Activated CD4-positive, alpha-beta T cell treated with anti-CD3 and anti-CD28 coated beads, Interleukin-2, amount 10 ng/mL, durations not matched to agents 24 days and 14 days (primary cell): ENCODE measurements around the gene ZNF578. TPM values are rescaled to one million over a fixed set of nuclear protein-coding genes. Genes with fewer than 3 reads are reported as not detected.
"Not testable (repeated sequence)": the region's sequence is repeated elsewhere in the genome, so short reads cannot be mapped to it uniquely, and the experiment has no call there.

Experiments used
- DNase-seq: peaks from one replicate; pipeline ENCODE4 v3.0.0; 2022
- H3K27ac Mint-ChIP-seq: one replicate; pipeline ENCODE4 v1.8.0; 2022; ENCODE audit warnings: mild to moderate bottlenecking, mixed read lengths
- H3K27me3 Mint-ChIP-seq: one replicate; pipeline ENCODE4 v1.8.0; 2022; ENCODE audit warnings: mixed read lengths
- H3K36me3 Mint-ChIP-seq: one replicate; pipeline ENCODE4 v1.8.0; 2022; ENCODE audit warnings: low read depth, mild to moderate bottlenecking, mixed read lengths
- H3K4me1 Mint-ChIP-seq: one replicate; pipeline ENCODE4 v1.8.0; 2021; ENCODE audit warnings: mixed read lengths
- H3K4me3 Mint-ChIP-seq: one replicate; pipeline ENCODE4 v1.8.0; 2022; ENCODE audit warnings: mild to moderate bottlenecking, moderate library complexity, mixed read lengths
- H3K9me3 Mint-ChIP-seq: one replicate; pipeline ENCODE4 v1.8.0; 2021; ENCODE audit warnings: mixed read lengths
- intact Hi-C: fragments of 100-400 bp; cut with micrococcal nuclease; formaldehyde crosslinking; loops from one replicate; pipeline ENCODE4 v1.15.1; 2023
- total RNA-seq: library from RNA; stranded (reverse); gene quantifications from 2 replicates; pipeline ENCODE4 v1.2.3, GENCODE V29; 2022

ZNF578 gene
- total RNA-seq, 1 donor from 2014 or later = 0.12 TPM

- DNase-seq = no peak
- Mint-ChIP-seq H3K27ac (peak overlapping the region; percentile 98), H3K27me3 (no peaks in the 10 kb centered on the region), H3K36me3 (peaks cover 40% of the 10 kb centered on the region), H3K9me3 (no peaks in the 10 kb centered on the region), H3K4me1 (peaks cover 22% of the 10 kb centered on the region), H3K4me3 (peak overlapping the region; percentile 97)
- intact Hi-C loops = loop anchor here (1.0 to 10.0 kb wide), 12 partner anchors 7 to 994 kb away; partner anchors contain the start of genes ZNF160, ZNF320, ZNF611 and ZNF613
Observed at GRCh38 chr19:52527956-52528351, 74.6 kb downstream of the ZNF578 start.

GRCh38 chr19:52532480-52532879 is 79.1 kb downstream of the ZNF578 start:
- H3K36me3 Mint-ChIP-seq = peaks cover 70% of the 10 kb centered on the region

GRCh38 chr19:52533901-52534300 is 80.5 kb downstream of the ZNF578 start:
- H3K27ac Mint-ChIP-seq = no peak overlapping the region
- intact Hi-C loops = no loop called here
- DNase-seq = no peak
- H3K4me3 Mint-ChIP-seq = no peak overlapping the region
- H3K27me3 Mint-ChIP-seq = no peaks in the 10 kb centered on the region
- peaks cover 22% of the 10 kb centered on the region for H3K4me1 Mint-ChIP-seq
- peaks cover 66% of the 10 kb centered on the region for H3K36me3 Mint-ChIP-seq
- H3K9me3 Mint-ChIP-seq = peaks cover 8% of the 10 kb centered on the region

More at GRCh38 chr19:52532480-52532879, 79.1 kb downstream of the ZNF578 start:
- no peak for DNase-seq
- no peaks in the 10 kb centered on the region for H3K27me3 Mint-ChIP-seq
- intact Hi-C loops = no loop called here
- no peak overlapping the region for H3K27ac Mint-ChIP-seq
- H3K4me1 Mint-ChIP-seq = peaks cover 30% of the 10 kb centered on the region
- H3K4me3 Mint-ChIP-seq = no peak overlapping the region
- peaks cover 8% of the 10 kb centered on the region for H3K9me3 Mint-ChIP-seq

GRCh38 chr19:52535385-52535770 is 82.0 kb downstream of the ZNF578 start:
- intact Hi-C loops = loop anchor here (1.0 kb wide), 1 partner anchor 8 kb away; the partner anchor contains the start of gene ZNF808
- Mint-ChIP-seq H3K4me1 (peaks cover 19% of the 10 kb centered on the region), H3K4me3 (peak overlapping the region; percentile 85), H3K36me3 (peaks cover 70% of the 10 kb centered on the region), H3K27ac (peak overlapping the region; percentile 91)
- DNase-seq, H3K27me3 Mint-ChIP-seq, H3K9me3 Mint-ChIP-seq: not testable (repeated sequence)

GRCh38 chr19:52535771-52536447 is 82.6 kb downstream of the ZNF578 start:
- H3K27ac Mint-ChIP-seq = peak overlapping the region; percentile 91
- peak; percentile 96 for DNase-seq
- intact Hi-C loops = loop anchor here (1.0 to 2.0 kb wide), 3 partner anchors 9 to 487 kb away; partner anchors contain the start of genes ZNF432, ZNF701 and ZNF808
- peaks cover 11% of the 10 kb centered on the region for H3K9me3 Mint-ChIP-seq
- peak overlapping the region; percentile 85 for H3K4me3 Mint-ChIP-seq
- H3K27me3 Mint-ChIP-seq = no peaks in the 10 kb centered on the region
- H3K36me3 Mint-ChIP-seq = peaks cover 71% of the 10 kb centered on the region
- H3K4me1 Mint-ChIP-seq = peaks cover 19% of the 10 kb centered on the region

GRCh38 chr19:52536448-52536800 is 83.1 kb downstream of the ZNF578 start:
- H3K4me1 Mint-ChIP-seq = peaks cover 17% of the 10 kb centered on the region
- intact Hi-C loops = loop anchor here (1.0 to 2.0 kb wide), 2 partner anchors 34 to 488 kb away; partner anchors contain the start of genes ZNF432 and ZNF701
- peak; percentile 86 for DNase-seq
- H3K27ac Mint-ChIP-seq = peak overlapping the region; percentile 91
- peaks cover 11% of the 10 kb centered on the region for H3K9me3 Mint-ChIP-seq
- H3K4me3 Mint-ChIP-seq = peak overlapping the region; percentile 85
- no peaks in the 10 kb centered on the region for H3K27me3 Mint-ChIP-seq
- H3K36me3 Mint-ChIP-seq = peaks cover 74% of the 10 kb centered on the region

GRCh38 chr19:52538815-52539214 is 85.5 kb downstream of the ZNF578 start:
- H3K27me3 Mint-ChIP-seq, H3K4me3 Mint-ChIP-seq, H3K27ac Mint-ChIP-seq, intact Hi-C loops, DNase-seq: not testable (repeated sequence)
- Mint-ChIP-seq H3K36me3 (peaks cover 74% of the 10 kb centered on the region), H3K4me1 (peaks cover 30% of the 10 kb centered on the region), H3K9me3 (peaks cover 24% of the 10 kb centered on the region)

GRCh38 chr19:52541176-52541575 is 87.8 kb downstream of the ZNF578 start:
- H3K4me3 Mint-ChIP-seq, intact Hi-C loops, H3K27ac Mint-ChIP-seq, DNase-seq, H3K27me3 Mint-ChIP-seq: not testable (repeated sequence)
- peaks cover 26% of the 10 kb centered on the region for H3K9me3 Mint-ChIP-seq
- H3K36me3 Mint-ChIP-seq = peaks cover 79% of the 10 kb centered on the region
- H3K4me1 Mint-ChIP-seq = peaks cover 25% of the 10 kb centered on the region

GRCh38 chr19:52541608-52542007 is 88.3 kb downstream of the ZNF578 start:
- H3K36me3 Mint-ChIP-seq = peaks cover 79% of the 10 kb centered on the region
- intact Hi-C loops = no loop called here
- peaks cover 26% of the 10 kb centered on the region for H3K9me3 Mint-ChIP-seq
- no peaks in the 10 kb centered on the region for H3K27me3 Mint-ChIP-seq
- H3K4me1 Mint-ChIP-seq = peaks cover 22% of the 10 kb centered on the region
- no peak overlapping the region for H3K4me3 Mint-ChIP-seq
- no peak overlapping the region for H3K27ac Mint-ChIP-seq
- no peak for DNase-seq

- Mint-ChIP-seq H3K4me1 (peaks cover 15% of the 10 kb centered on the region), H3K4me3 (peak overlapping the region; percentile 22)
Observed at GRCh38 chr19:52542541-52542940, 89.2 kb downstream of the ZNF578 start.

GRCh38 chr19:52542984-52543664 is 89.8 kb downstream of the ZNF578 start:
- H3K9me3 Mint-ChIP-seq = peaks cover 22% of the 10 kb centered on the region
- DNase-seq = peak; percentile 77
- H3K4me1 Mint-ChIP-seq = peaks cover 15% of the 10 kb centered on the region
- peak overlapping the region; percentile 46 for H3K27ac Mint-ChIP-seq
- intact Hi-C loops = no loop called here
- peaks cover 86% of the 10 kb centered on the region for H3K36me3 Mint-ChIP-seq
- peak overlapping the region; percentile 22 for H3K4me3 Mint-ChIP-seq
- no peaks in the 10 kb centered on the region for H3K27me3 Mint-ChIP-seq

More at GRCh38 chr19:52542541-52542940, 89.2 kb downstream of the ZNF578 start:
- Mint-ChIP-seq H3K36me3 (peaks cover 80% of the 10 kb centered on the region), H3K27ac (peak overlapping the region; percentile 46), H3K9me3 (peaks cover 22% of the 10 kb centered on the region)
- H3K27me3 Mint-ChIP-seq, intact Hi-C loops, DNase-seq: not testable (repeated sequence)

- Mint-ChIP-seq H3K27me3 (no peaks in the 10 kb centered on the region), H3K4me3 (no peak overlapping the region), H3K36me3 (peaks cover 89% of the 10 kb centered on the region), H3K9me3 (peaks cover 33% of the 10 kb centered on the region), H3K4me1 (no peaks in the 10 kb centered on the region), H3K27ac (no peak overlapping the region)
- no peak for DNase-seq
- intact Hi-C loops = no loop called here
Observed at GRCh38 chr19:52554216-52554971, 101.0 kb downstream of the ZNF578 start.

- Mint-ChIP-seq H3K27me3 (no peaks in the 10 kb centered on the region), H3K9me3 (peaks cover 31% of the 10 kb centered on the region)
- intact Hi-C loops = no loop called here
Observed at GRCh38 chr19:52557231-52557995, 104.1 kb downstream of the ZNF578 start.

More at GRCh38 chr19:52557231-52557995, 104.1 kb downstream of the ZNF578 start:
- Mint-ChIP-seq H3K36me3 (peaks cover 90% of the 10 kb centered on the region), H3K4me3 (no peak overlapping the region), H3K4me1 (no peaks in the 10 kb centered on the region), H3K27ac (no peak overlapping the region)
- DNase-seq = no peak
